HG03342 (cell line): ENCODE measurements around the gene HECA.
"Not testable (repeated sequence)": the region's sequence is repeated elsewhere in the genome, so short reads cannot be mapped to it uniquely, and the experiment has no call there.

Experiments
- ATAC-seq: cut with Tn5 transposase; IDR thresholded peaks from one replicate; pipeline ENCODE4 v1.9.1; 2021; ENCODE audit warnings: mild to moderate bottlenecking, moderate library complexity; ENCODE audit not compliant: unreplicated experiment

Gene HECA

GRCh38 chr6:139134817-139135577, at the start of gene HECA:
HECA (plus strand) TSS chr6:139135080; CDS start chr6:139135397, 317 bp downstream.
- peak; percentile 89 for ATAC-seq

GRCh38 chr6:139091826-139092225, 43.1 kb upstream of the HECA start:
- no peak for ATAC-seq

GRCh38 chr6:139099984-139100383, 34.9 kb upstream of the HECA start:
- peak; percentile 80 for ATAC-seq

GRCh38 chr6:139107051-139107450, 27.8 kb upstream of the HECA start:
- ATAC-seq: no peak

GRCh38 chr6:139108378-139108777, 26.5 kb upstream of the HECA start:
- no peak for ATAC-seq

- no peak for ATAC-seq
Observed at GRCh38 chr6:139109558-139109957, 25.3 kb upstream of the HECA start.

- no peak for ATAC-seq
Observed at GRCh38 chr6:139112146-139112545, 22.7 kb upstream of the HECA start.

GRCh38 chr6:139112561-139112960, 22.3 kb upstream of the HECA start:
- no peak for ATAC-seq

- ATAC-seq: no peak
Observed at GRCh38 chr6:139114746-139115145, 20.1 kb upstream of the HECA start.

- no peak for ATAC-seq
Observed at GRCh38 chr6:139115989-139116758, 18.7 kb upstream of the HECA start.

- no peak for ATAC-seq
Observed at GRCh38 chr6:139117734-139118133, 17.1 kb upstream of the HECA start.

- ATAC-seq: no peak
Observed at GRCh38 chr6:139119552-139119951, 15.3 kb upstream of the HECA start.

GRCh38 chr6:139122823-139123222, 12.1 kb upstream of the HECA start:
- not testable (repeated sequence) for ATAC-seq

GRCh38 chr6:139124887-139125672, 9.8 kb upstream of the HECA start:
- ATAC-seq: peak; percentile 100

GRCh38 chr6:139126255-139126654, 8.6 kb upstream of the HECA start:
- no peak for ATAC-seq

- ATAC-seq: no peak
Observed at GRCh38 chr6:139126931-139127330, 7.9 kb upstream of the HECA start.

GRCh38 chr6:139129284-139129683, 5.6 kb upstream of the HECA start:
- ATAC-seq: no peak

GRCh38 chr6:139131736-139132280, 3.1 kb upstream of the HECA start:
- ATAC-seq: no peak

GRCh38 chr6:139133262-139134063, 1.4 kb upstream of the HECA start:
- ATAC-seq: no peak

- no peak for ATAC-seq
Observed at GRCh38 chr6:139134064-139134395, 850 bp upstream of the HECA start.
